Stimulated activated CD4-positive, alpha-beta T cell treated with anti-CD3 and anti-CD28 coated beads, Interleukin-1b, Interleukin-23, amount 100 ng/mL, for 4 hours (primary cell): ENCODE results near the gene PSMD12.
A peak's percentile ranks its signal among the peaks of the same experiment; 100 is the strongest.
"Not testable (repeated sequence)": the region's sequence is repeated elsewhere in the genome, so short reads cannot be mapped to it uniquely, and the experiment has no call there.

Source experiments
- DNase-seq, 2 donors: peaks; one replicate each; pipeline ENCODE4 v3.0.0-alpha.2; 2020; ENCODE audit warnings: low read depth in 2 of 2

PSMD12 gene

GRCh38 chr17:67310406-67310805 is 56.0 kb downstream of the PSMD12 start:
- no peak for DNase-seq

GRCh38 chr17:67305446-67306235 is 60.7 kb downstream of the PSMD12 start:
- DNase-seq, result not testable (repeated sequence)

GRCh38 chr17:67297454-67297960 is 68.9 kb downstream of the PSMD12 start:
- DNase-seq, result no peak

GRCh38 chr17:67294451-67295199 is 71.8 kb downstream of the PSMD12 start:
- no peak for DNase-seq

GRCh38 chr17:67293251-67294203 is 72.8 kb downstream of the PSMD12 start:
- peak; percentile 53 to 58 for DNase-seq

- DNase-seq, result no peak
Measured at GRCh38 chr17:67290711-67291291, 75.6 kb downstream of the PSMD12 start.

GRCh38 chr17:67290244-67290643 is 76.1 kb downstream of the PSMD12 start:
- DNase-seq, result no peak

- DNase-seq, result no peak
Measured at GRCh38 chr17:67289181-67289876, 77.0 kb downstream of the PSMD12 start.
